HL-60 (cell line): ENCODE results near the gene TRPC4AP.
A peak's percentile ranks its signal among the peaks of the same experiment; 100 is the strongest.

Source experiments
- DNase-seq, 2 experiments: peaks; one replicate each; pipeline ENCODE4 v3.0.0-alpha.2; 2010 to 2020; ENCODE audit warnings: low read depth in 1 of 2, low spot score in 1 of 2
- H3K27ac ChIP-seq: fragments of 250-450 bp; sonication (Bioruptor Pico); replicated peaks from 2 replicates; pipeline ENCODE4 v1.5.1; 2020; ENCODE audit warnings: mild to moderate bottlenecking, moderate library complexity
- H3K27me3 ChIP-seq: fragments of 250-450 bp; sonication (Bioruptor Pico); 2 replicates; pipeline ENCODE4 v1.5.1; 2021; ENCODE audit warnings: mild to moderate bottlenecking, moderate library complexity; ENCODE audit not compliant: insufficient read depth, poor library complexity, severe bottlenecking
- H3K4me3 ChIP-seq: replicated peaks from 2 replicates; pipeline ENCODE4 v1.5.1; 2011; ENCODE audit warnings: mild to moderate bottlenecking, control low read depth, low read length; ENCODE audit not compliant: insufficient read depth
- GABPA ChIP-seq: IDR thresholded peaks from 2 replicates; pipeline ENCODE4 v1.6.1; 2012; ENCODE audit warnings: low read depth
- POLR2AphosphoS5 ChIP-seq: IDR thresholded peaks from 2 replicates; pipeline ENCODE4 v1.6.1; 2012; ENCODE audit warnings: low read depth
- SPI1 ChIP-seq: IDR thresholded peaks from 2 replicates; pipeline ENCODE4 v1.6.1; 2012; ENCODE audit warnings: low read depth, mild to moderate bottlenecking, borderline replicate concordance
- long read RNA-seq: library from polyadenylated mRNA; unstranded; transcript quantifications from one replicate; pipeline ENCODE4 v2.0.0, GENCODE V29; 2020
- TF ChIP-seq, protein P1 (sequence below): IDR thresholded peaks from one replicate; pipeline ENCODE4 v1.5.1; 2011; ENCODE audit warnings: low read length, control low read depth, inconsistent platforms; ENCODE audit not compliant: insufficient read depth
- TF ChIP-seq, protein P2 (sequence below): IDR thresholded peaks from 2 replicates; pipeline ENCODE4 v1.6.1; 2012; ENCODE audit warnings: low read depth; ENCODE audit not compliant: insufficient replicate concordance

The TRPC4AP gene, protein sequence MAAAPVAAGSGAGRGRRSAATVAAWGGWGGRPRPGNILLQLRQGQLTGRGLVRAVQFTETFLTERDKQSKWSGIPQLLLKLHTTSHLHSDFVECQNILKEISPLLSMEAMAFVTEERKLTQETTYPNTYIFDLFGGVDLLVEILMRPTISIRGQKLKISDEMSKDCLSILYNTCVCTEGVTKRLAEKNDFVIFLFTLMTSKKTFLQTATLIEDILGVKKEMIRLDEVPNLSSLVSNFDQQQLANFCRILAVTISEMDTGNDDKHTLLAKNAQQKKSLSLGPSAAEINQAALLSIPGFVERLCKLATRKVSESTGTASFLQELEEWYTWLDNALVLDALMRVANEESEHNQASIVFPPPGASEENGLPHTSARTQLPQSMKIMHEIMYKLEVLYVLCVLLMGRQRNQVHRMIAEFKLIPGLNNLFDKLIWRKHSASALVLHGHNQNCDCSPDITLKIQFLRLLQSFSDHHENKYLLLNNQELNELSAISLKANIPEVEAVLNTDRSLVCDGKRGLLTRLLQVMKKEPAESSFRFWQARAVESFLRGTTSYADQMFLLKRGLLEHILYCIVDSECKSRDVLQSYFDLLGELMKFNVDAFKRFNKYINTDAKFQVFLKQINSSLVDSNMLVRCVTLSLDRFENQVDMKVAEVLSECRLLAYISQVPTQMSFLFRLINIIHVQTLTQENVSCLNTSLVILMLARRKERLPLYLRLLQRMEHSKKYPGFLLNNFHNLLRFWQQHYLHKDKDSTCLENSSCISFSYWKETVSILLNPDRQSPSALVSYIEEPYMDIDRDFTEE
- long read RNA-seq, transcript TRPC4AP-202 (19 exons, 3,138 nt), result major isoform, 1,282 of 2,996 reads
- long read RNA-seq, transcript TRPC4AP-201 (19 exons, 3,226 nt), result minor isoform, 1,246 of 2,996 reads
- long read RNA-seq, partial matches to known transcripts, result 111 of 2,996 reads
- long read RNA-seq, other reads (novel, unspliced or antisense), result 357 of 2,996 reads

DNA sequence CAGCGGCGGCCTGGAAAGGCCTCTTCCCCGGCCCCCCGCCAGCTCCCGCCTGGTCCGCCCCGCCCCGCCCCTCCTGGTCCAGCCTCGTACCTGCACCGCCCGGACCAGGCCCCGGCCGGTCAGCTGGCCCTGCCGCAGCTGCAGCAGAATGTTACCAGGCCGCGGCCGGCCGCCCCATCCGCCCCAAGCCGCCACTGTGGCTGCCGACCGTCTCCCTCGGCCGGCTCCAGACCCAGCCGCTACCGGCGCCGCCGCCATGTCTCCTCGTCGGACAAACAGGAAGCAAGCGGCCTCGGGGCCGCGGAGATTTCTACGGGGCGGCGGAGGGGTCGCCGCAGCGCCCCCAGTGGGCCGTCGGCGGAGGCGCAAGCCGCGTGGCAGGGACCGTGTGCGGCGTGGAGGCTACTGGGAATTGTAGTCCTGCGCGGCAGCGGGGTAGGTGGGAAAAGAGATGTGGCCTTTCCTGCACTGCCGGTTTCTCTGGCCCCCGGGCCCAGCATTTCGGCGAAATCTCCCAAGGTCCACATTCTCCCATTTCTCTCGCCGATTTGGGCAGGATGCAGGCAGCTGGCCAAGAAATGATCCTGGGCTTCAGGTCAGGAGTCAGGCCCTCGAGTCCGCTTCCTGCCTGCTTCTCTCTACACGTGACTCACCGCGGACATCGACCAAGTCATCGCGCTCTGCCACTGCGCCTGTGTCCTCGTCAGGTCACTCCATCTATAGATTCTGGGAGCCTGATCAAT lies at the start of gene TRPC4AP:
TRPC4AP (minus strand) TSS at position 284 of the 743 bp plus-strand sequence; CDS start at position 258, 26 bp downstream.
- peak within 1 kb of the TSS; percentile 79 for H3K27ac ChIP-seq
- TF ChIP-seq GABPA (peak; percentile 45; the same call in 1 of the 2 replicates), SPI1 (no peak)
- TF ChIP-seq, protein P1, sequence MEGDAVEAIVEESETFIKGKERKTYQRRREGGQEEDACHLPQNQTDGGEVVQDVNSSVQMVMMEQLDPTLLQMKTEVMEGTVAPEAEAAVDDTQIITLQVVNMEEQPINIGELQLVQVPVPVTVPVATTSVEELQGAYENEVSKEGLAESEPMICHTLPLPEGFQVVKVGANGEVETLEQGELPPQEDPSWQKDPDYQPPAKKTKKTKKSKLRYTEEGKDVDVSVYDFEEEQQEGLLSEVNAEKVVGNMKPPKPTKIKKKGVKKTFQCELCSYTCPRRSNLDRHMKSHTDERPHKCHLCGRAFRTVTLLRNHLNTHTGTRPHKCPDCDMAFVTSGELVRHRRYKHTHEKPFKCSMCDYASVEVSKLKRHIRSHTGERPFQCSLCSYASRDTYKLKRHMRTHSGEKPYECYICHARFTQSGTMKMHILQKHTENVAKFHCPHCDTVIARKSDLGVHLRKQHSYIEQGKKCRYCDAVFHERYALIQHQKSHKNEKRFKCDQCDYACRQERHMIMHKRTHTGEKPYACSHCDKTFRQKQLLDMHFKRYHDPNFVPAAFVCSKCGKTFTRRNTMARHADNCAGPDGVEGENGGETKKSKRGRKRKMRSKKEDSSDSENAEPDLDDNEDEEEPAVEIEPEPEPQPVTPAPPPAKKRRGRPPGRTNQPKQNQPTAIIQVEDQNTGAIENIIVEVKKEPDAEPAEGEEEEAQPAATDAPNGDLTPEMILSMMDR, result peak; percentile 96

DNA sequence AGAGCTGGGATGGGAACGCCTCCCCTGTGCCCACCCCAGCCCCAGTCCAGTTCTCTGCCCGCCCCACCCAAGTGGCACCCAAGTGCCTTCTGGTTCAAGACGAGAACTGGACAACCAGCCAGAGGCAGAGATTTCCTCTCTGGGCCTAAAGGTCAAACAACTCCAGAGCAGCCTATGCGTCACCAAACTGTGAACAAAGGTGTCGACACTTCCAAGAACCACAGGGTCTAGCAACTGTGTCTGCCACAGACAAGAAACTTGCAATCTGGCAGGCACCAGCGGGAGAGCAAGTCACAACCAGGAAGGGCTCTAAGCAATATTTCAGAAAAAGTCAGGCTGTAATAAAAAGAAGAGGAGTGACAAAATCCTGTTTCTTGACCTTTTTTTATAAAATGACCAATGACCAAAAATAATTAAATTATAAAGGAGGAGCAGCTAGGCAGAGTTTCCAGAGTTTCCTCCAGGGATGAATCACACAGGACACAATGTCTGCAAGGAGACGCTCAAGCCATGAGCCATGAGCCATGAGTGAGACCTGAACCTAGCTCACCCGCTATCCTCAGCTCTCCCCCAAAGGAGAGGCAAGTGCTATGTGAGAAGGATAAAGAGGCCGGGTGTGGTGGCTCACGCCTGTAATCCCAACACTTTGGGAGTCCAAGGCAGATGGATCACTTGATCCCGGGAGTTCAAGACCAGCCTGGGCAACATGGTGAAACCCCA lies 43.4 kb upstream of the TRPC4AP start:
- no peak overlapping the region; the same call in 1 of the 2 replicates for H3K27ac ChIP-seq
- H3K27me3 ChIP-seq, result no peaks in the 10 kb centered on the region
- no peak for TF ChIP-seq SPI1
- no peak for TF ChIP-seq POLR2AphosphoS5
- TF ChIP-seq, protein P2, sequence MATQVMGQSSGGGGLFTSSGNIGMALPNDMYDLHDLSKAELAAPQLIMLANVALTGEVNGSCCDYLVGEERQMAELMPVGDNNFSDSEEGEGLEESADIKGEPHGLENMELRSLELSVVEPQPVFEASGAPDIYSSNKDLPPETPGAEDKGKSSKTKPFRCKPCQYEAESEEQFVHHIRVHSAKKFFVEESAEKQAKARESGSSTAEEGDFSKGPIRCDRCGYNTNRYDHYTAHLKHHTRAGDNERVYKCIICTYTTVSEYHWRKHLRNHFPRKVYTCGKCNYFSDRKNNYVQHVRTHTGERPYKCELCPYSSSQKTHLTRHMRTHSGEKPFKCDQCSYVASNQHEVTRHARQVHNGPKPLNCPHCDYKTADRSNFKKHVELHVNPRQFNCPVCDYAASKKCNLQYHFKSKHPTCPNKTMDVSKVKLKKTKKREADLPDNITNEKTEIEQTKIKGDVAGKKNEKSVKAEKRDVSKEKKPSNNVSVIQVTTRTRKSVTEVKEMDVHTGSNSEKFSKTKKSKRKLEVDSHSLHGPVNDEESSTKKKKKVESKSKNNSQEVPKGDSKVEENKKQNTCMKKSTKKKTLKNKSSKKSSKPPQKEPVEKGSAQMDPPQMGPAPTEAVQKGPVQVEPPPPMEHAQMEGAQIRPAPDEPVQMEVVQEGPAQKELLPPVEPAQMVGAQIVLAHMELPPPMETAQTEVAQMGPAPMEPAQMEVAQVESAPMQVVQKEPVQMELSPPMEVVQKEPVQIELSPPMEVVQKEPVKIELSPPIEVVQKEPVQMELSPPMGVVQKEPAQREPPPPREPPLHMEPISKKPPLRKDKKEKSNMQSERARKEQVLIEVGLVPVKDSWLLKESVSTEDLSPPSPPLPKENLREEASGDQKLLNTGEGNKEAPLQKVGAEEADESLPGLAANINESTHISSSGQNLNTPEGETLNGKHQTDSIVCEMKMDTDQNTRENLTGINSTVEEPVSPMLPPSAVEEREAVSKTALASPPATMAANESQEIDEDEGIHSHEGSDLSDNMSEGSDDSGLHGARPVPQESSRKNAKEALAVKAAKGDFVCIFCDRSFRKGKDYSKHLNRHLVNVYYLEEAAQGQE, result no peak
- TF ChIP-seq GABPA, result no peak
- TF ChIP-seq, protein P1, result no peak
- H3K4me3 ChIP-seq, result no peak overlapping the region
- peak in 1 of 2 experiments; percentile 49 for DNase-seq

More for the DNA sequence above, at the start of gene TRPC4AP:
- H3K4me3 ChIP-seq, result peak within 1 kb of the TSS; percentile 100
- DNase-seq, result peak; percentile 79 to 88
- H3K27me3 ChIP-seq, result no peaks in the 10 kb centered on the region

DNA sequence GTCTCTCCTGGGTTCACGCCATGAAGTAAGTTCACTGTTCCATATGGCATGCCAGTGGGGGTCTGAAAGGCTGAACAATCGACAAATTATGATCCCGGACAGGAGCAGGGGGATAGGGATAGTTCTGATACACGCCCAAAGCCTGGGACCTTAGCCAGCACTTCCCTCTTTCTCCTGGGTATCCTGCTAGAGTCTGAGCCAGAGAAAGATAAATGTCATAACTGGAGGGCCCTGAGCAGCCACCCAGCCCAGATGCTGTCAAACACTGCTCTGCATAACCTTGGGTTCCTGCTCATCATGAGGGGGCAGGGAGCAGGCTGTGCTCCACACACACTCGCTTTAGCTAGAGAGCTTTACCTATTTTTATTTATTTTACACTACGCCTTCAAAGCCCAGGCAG lies 42.3 kb upstream of the TRPC4AP start:
- no peak for DNase-seq
- Histone ChIP-seq H3K27ac (no peak overlapping the region), H3K4me3 (no peak overlapping the region), H3K27me3 (no peaks in the 10 kb centered on the region)
- no peak for TF ChIP-seq POLR2AphosphoS5
- TF ChIP-seq GABPA, result no peak
- TF ChIP-seq SPI1, result no peak
- TF ChIP-seq, protein P2, result no peak
- TF ChIP-seq, protein P1, result no peak
